Measurements from ENCODE around the gene CACNB2. TPM values are rescaled to one million over a fixed set of nuclear protein-coding genes. Genes with fewer than 3 reads are reported as not detected.

The CACNB2 gene
- total and polyA plus RNA-seq, 8 donors: 4.0 to 14.8 (median 11.8) TPM

DNA sequence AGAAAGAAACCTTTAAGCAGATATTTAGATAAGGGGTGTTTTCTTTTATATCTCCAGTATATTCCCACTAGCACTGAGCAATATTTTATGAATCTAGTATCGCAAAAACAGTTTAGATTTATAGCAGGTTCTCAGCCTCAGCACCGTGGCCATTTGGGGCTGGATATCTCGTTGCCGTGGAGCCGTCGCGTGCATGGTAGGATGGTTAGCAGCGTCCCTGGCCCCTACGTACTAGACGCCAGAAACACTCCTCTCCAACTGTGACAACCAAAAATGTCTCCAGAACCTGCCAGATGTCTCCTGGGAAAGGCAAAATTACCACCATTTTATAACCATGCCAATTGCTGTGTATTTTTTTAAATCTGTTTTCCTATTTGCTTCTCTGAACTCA lies 172.9 kb downstream of the CACNB2 start:
- intact Hi-C loops (cut with DNase I): no loop called here
- TF ChIP-seq CTCF (IDR thresholded peaks at IDR 0.05): no peak
- Histone ChIP-seq H3K27me3 (no peaks in the 10 kb centered on the region), H3K4me3 (no peak overlapping the region), H3K4me1 (no peaks in the 10 kb centered on the region), H3K9me3 (no peaks in the 10 kb centered on the region), H3K36me3 (no peaks in the 10 kb centered on the region), H3K27ac (no peak overlapping the region)
- ATAC-seq: no peak
- no peak for DNase-seq

- no peak for TF ChIP-seq CTCF (IDR thresholded peaks at IDR 0.05)
- H3K9me3 ChIP-seq: no peaks in the 10 kb centered on the region
- intact Hi-C loops (cut with DNase I): no loop called here
- ATAC-seq (no peak), DNase-seq (no peak)
- no peaks in the 10 kb centered on the region for H3K27me3 ChIP-seq
- no peak overlapping the region for H3K4me3 ChIP-seq
- no peak overlapping the region for H3K27ac ChIP-seq
- H3K4me1 ChIP-seq: no peaks in the 10 kb centered on the region
- no peaks in the 10 kb centered on the region for H3K36me3 ChIP-seq
Measured at GRCh38 chr10:18313626-18314025, 173.4 kb downstream of the CACNB2 start.

DNA sequence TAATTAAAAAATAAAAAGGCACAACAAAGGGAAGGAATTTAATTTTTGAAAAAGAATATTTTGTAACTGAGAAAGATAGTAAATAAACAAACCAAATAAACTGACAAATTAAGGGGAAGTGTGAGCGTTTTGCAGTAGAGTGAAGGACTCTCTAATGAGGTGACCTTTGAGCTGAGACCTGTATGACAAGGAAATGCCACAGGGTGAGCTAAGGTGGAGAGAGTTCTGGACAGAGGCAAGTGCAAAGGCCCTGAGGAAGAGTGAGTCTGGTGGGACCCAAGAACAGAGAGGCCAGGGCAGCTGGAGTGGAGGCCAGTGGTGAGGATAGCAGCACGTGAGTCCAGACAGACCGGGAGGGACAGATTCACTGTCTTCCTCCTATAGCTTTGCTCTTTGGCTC lies 179.4 kb downstream of the CACNB2 start:
- ATAC-seq (no peak), DNase-seq (no peak)
- no peak for TF ChIP-seq CTCF (IDR thresholded peaks at IDR 0.05)
- H3K36me3 ChIP-seq: no peaks in the 10 kb centered on the region
- H3K27ac ChIP-seq: no peak overlapping the region
- intact Hi-C loops (cut with DNase I): no loop called here
- no peaks in the 10 kb centered on the region for H3K27me3 ChIP-seq
- no peak overlapping the region for H3K4me3 ChIP-seq
- no peaks in the 10 kb centered on the region for H3K4me1 ChIP-seq
- H3K9me3 ChIP-seq: no peaks in the 10 kb centered on the region

GRCh38 chr10:18321371-18321770 lies 181.1 kb downstream of the CACNB2 start:
- H3K36me3 ChIP-seq: no peaks in the 10 kb centered on the region
- no peak overlapping the region for H3K27ac ChIP-seq
- DNase-seq (no peak), ATAC-seq (no peak)
- H3K27me3 ChIP-seq: no peaks in the 10 kb centered on the region
- intact Hi-C loops (cut with DNase I): no loop called here
- H3K4me1 ChIP-seq: no peaks in the 10 kb centered on the region
- TF ChIP-seq CTCF (IDR thresholded peaks at IDR 0.05): no peak
- H3K4me3 ChIP-seq: no peak overlapping the region
- no peaks in the 10 kb centered on the region for H3K9me3 ChIP-seq

DNA sequence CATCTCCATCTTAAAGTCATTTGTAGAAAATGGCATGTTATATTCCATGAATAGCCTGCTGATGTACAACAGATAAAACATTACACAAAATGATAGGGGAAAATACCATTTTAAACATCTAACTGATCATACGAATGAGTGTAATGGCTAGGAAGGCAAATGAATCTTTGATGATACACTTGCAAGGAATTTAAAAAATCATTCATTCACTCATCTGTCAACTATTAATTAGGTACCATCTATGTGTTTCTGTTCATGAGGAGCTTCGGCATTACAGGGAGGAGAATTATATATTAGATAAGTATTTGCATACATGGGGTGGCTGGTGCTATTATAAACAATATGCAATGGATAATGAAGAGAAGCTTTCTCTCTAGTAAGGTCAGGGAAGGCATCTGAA lies 183.7 kb downstream of the CACNB2 start:
- no peaks in the 10 kb centered on the region for H3K9me3 ChIP-seq
- H3K27me3 ChIP-seq: no peaks in the 10 kb centered on the region
- no peaks in the 10 kb centered on the region for H3K36me3 ChIP-seq
- no peak for TF ChIP-seq CTCF (IDR thresholded peaks at IDR 0.05)
- H3K4me3 ChIP-seq: no peak overlapping the region
- intact Hi-C loops (cut with DNase I): no loop called here
- DNase-seq: no peak
- ATAC-seq: no peak
- no peaks in the 10 kb centered on the region for H3K4me1 ChIP-seq
- H3K27ac ChIP-seq: no peak overlapping the region
